NCI-H1105 (cell line): Measurements from ENCODE around the gene ARG1.
"Not testable (repeated sequence)": the region's sequence is repeated elsewhere in the genome, so short reads cannot be mapped to it uniquely, and the experiment has no call there.

ENCODE experiments used
- DNase-seq: peaks from one replicate; lab custom pipeline; 2025; lab: John Stamatoyannopoulos, UW

ARG1 gene

DNA sequence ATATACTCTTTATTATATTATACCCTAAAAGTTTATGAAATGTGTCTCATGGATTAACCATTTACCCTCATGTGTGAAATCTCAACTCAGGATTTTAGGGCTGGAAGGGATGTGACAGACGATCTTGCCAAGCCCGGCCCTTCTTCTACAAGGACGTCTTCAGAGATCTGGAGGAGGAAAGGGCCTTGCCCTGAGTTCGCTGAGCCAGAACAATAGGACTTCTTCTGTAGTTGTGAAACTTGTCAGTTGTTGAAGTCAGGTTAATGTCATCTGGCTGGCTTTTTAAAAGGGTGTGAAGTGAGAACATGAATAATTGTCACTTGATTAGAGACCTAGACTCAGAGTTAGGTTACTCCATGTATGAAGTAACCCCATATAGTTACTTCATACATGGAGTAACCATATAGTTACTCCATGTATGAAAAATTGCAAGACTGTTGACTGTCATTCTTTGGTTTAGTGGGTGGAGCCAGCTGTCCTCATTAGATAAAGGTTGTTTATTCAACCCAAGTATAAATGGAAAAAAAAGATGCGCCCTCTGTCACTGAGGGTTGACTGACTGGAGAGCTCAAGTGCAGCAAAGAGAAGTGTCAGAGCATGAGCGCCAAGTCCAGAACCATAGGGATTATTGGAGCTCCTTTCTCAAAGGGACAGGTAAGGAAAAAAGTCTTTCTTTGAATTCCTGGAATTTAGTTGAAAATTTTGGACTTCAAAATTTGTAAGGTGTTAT lies at the start of gene ARG1:
TSS of gene ARG1 (plus strand) at position 541 of the 730 bp plus-strand sequence. CDS start at position 598, 57 bp downstream.
- DNase-seq: no peak

DNA sequence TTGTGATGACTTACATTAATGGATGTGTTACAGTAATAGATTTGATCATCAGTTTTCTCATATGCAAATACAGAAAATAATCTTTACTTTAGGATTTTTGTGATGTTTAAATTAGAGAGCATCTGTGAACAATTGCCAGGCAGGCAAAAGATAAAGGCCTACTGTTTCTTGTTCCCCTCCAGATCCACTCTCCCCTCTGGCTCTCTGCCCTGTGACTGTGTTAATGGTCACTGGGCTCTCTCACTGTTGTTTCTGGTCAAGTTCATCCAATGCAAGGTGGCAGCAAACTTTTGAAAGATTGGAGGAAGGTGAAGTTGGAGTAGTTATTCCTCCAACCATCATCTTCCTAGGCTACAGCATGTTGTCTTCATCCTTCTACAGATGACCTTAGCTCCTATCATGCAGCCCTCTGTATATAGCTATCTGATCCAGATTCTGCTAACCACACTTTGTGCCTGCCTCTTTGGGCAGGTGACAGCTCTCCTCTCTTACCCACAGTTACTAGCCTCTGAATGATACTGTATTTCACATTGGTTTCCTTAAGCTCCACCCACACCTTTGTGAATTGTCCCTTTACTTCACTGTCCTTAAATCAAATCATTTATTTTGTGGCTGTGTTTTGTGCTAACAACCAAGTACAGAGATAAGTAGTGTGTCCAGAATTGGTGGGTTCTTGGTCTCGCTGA lies 48.9 kb upstream of the ARG1 start:
- DNase-seq: no peak

DNA sequence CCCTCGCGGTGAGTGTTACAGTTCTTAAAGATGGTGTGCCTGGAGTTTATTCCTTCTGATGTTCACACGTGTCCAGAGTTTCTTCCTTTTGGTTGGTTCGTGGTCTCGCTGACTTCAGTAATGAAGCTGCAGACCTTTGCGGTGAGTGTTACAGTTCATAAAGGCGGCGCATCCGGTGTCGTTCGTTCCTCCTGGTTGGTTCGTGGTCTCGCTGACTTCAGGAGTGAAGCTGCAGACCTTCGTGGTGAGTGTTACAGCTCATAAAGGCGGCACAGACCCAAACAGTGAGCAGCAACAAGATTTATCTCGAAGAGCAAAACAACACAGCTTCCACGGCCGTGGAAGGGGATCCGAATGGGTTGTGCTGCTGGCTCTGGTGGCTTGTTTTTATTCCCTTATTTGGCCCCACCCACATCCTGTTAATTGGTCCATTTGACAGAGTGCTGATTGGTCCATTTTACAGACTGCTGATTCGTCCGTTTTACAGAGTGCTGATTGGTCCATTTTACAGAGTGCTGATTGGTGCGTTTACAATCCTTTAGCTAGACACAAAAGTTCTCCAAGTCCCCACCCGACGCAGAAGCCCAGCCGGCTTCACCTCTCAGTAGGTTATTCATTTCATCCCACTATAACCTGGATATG lies 48.2 kb upstream of the ARG1 start:
- no peak for DNase-seq

DNA sequence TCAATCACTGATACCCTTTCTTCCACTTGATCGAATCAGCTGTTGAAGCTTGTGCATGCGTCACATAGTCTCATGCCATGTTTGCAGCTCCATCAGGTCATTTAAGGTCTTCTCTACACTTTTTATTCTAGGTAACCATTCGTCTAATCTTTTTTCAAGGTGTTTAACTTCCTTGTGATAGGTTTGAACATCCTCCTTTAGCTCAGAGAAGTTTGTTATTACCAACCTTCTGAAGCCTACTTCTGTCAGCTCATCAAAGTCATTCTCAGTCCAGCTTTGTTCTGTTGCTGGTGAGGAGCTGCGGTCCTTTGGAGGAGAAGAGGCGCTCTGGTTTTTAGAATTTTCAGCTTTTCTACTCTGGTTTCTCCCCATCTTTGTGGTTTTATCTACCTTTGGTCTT lies 42.1 kb upstream of the ARG1 start:
- not testable (repeated sequence) for DNase-seq

DNA sequence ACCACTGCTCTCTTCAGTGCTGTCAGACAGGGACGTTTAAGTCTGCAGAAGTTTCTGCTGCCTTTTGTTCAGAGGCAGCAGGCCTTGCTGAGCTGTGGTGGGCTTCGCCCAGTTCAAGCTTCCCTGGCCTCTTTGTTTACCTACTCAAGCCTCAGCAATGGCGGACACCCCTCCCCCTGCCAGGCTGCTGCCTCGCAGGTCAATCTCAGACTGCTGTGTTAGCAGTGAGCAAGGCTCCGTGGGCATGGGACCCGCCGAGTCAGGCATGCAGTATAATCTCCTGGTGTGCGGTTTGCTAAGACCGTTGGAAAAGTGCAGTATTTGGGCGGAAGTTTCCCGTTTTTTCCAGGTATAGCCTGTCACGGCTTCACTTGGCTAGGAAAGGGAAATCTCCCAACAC lies 41.3 kb upstream of the ARG1 start:
- not testable (repeated sequence) for DNase-seq

DNA sequence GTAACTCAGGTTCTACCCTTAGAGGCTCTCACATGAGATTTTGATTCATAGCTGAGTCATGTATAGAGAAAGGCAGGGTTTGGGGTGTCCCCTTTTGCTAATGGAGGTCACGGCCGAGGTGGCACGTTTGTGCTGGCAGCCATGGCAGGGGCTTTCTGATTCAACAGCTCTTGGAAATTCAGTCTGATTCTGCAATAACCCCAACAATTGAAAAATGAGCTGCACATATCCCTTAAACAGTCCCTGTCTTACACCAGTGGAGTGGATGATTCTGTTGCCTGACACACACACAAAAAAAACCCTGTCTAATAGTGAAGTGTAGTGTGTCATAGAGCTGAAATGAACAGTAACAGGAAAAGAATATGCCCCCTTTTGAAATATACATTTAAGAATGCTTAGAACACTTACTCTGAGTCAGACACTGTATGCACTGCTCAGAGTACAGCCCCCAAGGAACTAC lies 40.4 kb upstream of the ARG1 start:
- DNase-seq: no peak

DNA sequence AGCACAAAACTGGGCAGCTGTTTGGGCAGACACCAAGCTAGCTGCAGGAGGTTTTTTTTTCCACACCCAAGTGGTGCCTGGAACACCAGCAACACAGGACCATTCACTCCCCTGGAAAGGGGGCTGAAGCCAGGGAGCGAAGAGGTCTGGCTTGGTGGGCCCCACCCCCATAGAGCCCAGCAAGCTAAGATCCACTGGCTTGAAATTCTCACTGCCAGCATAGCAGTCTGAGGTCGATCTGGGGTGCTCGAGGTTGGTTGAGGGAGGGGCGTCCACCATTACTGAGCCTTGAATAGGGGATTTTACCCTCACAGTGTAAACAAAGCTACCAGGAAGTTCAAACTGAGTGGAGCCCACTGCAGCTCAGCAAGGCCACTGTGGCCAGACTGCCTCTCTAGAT lies 34.4 kb upstream of the ARG1 start:
- DNase-seq: not testable (repeated sequence)

DNA sequence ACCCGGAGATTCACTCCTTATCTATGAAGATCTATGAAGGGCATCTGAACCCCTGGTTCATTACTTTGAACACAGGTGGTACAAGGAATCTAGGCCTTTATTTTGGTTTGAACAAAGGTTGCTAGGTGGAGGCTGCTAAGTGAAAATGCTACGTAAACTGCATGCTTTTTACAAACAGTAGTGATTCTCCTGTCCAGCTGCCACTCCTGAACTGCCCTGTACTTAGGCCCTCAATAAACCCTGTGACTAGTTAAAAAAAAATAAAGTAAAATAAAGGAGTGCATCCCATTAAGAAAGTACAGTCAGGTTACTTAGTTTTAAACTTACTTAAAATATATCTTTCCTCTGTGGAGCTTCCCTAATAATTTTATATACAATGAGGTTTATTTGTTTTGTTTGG lies 27.7 kb upstream of the ARG1 start:
- DNase-seq: no peak

DNA sequence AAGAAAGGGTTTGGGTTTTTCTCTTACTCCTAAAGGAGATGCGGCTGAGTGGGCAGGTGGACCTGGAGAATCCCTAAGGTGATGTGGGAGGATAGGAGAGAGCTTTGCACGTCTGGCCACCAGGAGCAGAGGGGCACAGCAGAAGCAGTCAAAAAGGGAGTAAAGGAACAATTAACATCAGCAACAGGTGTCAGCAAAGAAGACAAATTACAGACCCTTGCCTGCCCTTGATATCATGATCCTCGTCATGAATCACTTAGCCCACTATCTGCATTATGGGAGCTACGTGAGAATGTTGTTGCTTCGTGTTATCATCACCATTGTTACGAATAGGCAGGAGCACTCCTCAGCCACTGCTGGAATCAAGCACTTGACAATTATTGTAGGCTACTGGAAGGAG lies 25.5 kb upstream of the ARG1 start:
- no peak for DNase-seq

DNA sequence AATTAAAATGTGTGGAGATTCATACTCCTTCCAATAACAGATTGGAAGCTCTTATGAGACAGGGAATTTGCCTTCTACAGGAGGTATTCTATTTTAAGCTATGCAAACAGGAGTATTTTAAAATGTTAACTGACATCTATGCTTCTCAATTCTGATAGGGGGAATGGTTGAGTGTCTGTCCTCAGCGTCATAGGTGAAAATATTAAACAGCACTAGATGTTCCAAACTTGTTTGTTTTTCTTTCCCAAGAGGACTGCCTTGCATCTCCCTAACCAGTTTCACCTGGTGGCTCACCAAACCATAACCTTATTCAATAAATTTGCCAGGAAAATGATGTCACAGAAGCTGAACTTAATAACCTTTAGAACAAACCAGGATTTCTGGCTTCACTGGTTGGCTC lies 24.6 kb upstream of the ARG1 start:
- no peak for DNase-seq

DNA sequence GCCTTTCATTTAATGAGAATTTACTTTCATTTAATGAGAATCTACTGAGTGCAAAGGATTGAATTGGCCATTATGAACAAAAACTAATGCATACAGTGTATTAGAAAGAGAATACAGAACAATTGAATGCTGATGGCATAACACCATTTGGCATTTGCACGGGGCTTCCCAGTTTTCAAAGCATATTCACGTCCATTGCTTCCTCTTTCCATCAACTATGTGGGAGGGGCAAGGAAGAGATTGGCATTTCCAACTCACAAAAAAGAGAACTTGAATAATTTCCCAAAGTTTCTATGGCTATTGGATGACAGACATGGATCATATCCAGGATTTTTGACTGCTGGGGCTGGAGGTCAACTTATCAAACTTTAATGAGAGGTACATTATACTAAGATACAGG lies 23.2 kb upstream of the ARG1 start:
- no peak for DNase-seq

DNA sequence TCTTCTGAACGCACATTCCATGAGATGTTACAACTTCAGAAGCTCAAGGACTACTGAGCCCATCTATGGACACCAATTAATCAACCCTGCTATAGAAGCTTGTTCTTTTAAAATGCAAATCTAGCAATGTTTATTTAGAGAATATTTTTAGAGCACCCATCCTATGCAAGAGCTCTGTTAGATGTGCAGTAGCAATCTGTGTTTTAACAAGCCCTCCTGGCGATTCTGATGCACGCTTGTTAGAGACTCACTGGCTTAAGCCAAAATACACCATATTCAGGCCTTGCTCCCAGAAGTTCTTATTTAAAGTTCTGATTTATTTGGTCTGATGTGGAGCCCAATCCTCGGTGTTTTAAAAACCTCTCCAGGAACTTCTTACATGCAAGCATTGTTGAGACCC lies 21.1 kb upstream of the ARG1 start:
- DNase-seq: no peak

DNA sequence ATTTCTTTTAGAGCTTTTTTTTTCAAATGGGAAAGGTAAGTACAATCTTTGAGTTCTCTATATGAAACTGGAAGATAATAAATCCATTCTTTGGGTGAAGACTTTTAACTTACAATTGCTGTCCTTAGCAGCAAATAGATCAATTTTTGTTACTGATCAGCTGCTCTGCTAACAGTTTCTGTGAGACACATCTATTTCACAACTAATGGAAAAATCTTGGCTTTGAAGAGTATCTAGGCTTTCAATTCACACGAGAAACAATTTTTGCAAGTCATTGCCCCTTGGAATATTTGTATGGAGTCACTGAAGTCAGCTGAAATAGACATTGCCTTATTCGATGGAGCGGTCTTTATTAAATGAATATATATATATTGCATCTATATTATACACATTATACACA lies 20.5 kb upstream of the ARG1 start:
- no peak for DNase-seq

DNA sequence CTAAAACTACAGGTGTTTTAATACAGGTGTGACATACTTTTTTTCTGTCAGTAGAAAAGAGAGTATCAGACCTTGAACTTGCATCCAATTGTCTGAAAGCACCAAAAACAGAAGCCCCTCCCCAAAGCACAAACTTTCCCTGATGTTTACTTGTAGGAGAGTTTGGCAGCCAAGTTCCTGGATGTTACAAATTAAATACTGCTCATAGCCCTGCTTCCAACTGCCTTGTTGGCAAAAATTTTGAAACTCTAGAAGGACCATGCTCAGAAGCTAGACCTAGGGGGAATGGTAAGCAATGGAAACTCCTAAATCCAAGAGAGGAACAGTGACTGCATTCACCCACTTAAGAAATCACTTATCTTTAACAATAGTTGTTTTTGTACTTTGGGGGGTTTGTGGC lies 17.0 kb upstream of the ARG1 start:
- no peak for DNase-seq

DNA sequence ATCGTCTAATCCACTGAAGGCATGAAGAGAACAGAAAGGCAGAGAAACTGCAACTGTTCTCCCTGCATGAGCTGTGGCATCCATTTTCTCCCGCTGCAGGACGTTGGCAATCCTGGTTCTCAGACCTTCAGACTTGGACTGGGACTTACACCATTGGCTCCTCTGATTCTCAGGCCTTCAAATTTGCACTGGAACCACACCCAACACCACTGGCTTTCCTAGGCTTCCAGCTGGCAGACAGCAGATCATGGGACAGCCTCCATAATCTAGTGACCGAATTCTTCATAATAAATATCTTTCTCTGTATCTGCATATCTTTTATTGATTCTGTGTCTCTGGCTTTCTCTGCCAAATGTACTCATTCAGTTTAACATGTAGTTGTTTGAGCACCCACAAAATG lies 14.1 kb upstream of the ARG1 start:
- no peak for DNase-seq

DNA sequence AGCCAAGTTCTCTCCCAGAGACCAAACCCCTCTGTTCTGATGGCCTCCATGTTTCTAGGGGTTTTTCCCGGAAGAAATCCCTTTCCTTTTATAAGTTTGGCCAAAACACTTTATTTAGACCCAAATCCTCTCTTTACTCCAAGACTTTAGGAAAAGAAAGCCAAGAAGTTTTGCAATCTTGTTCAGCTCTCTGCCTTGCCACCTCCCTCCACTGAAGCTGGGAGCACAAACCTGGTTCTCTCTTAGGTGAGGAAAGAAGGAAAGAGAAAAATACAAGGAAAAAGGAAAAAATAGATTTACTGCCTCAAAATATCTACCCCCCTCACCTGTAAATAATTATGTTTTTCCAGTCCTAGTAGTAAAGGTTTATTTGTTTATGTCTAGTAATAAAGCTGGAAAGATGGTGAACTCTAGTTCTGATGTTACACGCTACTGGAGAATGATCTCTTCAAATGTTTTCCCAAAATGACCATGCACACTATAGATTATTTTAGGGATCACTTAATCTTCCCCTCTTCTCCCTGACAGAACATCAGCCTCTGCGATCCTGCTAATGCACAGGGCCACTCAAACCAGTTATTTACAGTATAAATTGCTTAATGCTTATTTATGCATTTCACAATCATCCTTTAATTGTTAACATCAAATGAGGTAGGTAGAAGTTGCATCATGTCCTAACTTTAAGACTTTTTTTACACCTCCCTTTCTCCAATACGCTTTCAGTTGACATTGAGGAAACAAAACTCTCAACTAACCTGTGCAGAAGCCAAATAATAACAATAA lies 10.9 kb upstream of the ARG1 start:
- DNase-seq: no peak

DNA sequence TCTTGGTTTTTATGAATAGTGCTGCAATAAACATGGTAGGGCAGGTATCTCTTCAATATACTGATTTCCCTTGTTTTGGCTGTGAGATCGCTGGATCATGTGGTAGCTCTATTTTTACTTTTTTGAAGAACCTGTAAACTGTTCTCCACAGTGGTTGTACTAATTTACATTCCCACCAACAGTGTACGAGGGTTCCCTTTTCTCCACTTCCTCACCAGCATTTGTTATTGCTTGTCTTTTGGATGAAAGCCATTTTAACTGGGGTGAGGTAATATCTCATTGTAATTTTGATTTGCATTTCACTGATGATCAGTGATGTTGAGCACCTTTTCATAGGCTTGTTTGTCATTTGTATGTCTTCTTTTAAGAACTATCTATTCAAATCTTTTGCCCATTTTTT lies 8.0 kb upstream of the ARG1 start:
- no peak for DNase-seq

DNA sequence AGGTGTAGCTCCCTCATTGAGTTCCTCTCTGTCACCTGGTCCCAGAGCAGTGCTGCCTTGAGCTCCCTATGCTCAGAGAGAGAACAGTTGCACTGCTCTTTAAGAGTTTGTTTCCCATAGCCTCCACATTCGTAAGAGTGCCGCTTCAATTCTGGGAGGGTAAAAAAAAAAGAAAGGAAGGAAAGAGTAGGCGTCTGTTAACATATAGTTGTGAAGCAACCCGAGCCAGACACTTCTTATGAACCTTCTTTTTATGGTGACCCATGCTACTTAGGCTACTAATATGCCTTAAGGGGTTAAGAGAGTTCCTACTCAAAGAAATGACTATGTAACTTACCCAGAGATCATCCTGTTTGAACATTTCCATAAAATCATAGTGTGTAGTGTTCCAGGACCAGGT lies 4.3 kb upstream of the ARG1 start:
- no peak for DNase-seq

DNA sequence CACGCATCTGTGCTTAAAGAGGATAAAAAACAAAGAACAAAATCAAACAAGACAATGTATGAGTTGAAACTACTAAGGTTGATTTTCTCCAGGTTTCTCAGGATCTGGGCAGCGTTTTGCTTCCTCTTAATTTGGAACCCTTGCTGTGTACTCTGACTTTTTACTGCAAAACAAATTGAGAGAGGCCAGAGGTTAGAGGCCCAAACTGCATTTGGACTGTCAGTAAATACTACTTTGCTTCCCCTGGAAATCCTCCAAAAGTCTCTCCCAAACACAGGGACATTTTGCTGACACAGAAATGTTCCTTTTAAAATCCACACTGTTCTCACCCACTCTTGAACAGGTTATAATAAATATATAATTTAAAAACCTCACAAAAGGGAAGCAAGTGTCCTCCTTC lies 1.1 kb downstream of the ARG1 start:
- DNase-seq: no peak

DNA sequence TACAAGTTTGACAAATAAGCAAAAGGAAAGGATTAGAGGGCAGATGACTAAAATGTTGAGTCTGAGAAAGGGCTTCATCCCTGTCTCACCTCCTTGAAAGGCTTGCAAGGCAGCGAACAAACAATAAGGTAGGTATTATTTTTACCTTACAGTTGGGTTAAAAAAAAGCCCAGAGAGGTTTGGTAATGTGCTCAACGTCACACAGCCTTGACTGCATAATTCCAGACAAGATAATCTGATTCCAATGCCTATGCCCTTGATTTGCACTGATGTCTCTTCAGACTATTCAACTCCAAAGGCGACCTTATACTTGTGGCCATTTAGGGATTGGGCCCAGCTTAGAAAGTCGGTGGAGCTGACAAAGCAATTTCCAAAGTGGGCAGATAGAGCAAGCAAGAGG lies 1.7 kb downstream of the ARG1 start:
- no peak for DNase-seq

DNA sequence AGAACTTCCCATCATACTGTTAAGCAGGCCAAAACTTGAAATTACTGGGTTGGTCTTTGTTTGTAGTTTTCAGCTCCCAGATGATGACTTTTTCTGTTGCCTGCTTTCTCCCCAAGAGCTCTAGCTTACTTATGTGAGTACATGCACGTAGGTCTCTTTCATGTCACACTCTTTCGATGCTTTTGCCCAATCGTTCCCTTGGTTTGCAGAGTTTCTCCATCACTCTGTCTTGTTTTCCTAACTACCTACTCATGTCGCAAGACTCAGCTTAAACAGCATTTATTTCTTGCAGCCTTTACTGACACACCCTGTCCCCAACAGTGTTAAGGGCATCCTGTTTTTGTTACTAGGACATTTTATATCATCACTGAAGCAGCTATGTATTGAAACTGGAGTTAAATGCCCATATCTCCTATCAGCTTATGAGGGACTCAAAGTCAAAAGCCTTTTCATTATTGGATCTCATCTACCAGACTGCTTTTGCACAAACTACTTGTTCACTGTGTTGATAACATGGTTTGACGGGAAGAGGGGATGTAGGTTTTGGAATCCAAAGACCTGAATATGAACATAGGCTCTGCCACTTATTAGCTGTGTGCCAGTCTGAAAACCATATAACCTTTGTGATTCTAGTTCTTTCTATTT lies 2.9 kb downstream of the ARG1 start:
- no peak for DNase-seq

DNA sequence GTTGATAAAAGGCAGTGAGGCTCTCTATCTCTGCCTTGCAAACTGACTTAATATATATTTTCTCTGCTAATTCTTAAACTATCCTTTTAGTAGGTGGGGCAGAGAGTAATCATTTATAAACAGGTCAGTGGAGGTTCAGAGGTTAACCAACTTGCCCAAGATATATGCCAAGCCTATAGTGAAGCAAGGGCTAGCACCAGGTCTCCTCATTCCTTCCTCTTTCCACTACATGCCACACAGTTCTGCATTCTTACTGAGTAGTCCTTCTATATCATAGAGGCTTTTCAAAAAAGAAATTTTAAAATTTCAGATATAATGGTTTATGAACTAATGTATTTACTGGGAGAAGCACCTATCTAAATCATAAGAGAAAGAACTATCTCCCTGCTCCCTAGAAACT lies 8.5 kb downstream of the ARG1 start:
- DNase-seq: no peak
